ENCODE results near the gene AP1G1. TPM values are rescaled to one million over a fixed set of nuclear protein-coding genes. Genes with fewer than 3 reads are reported as not detected.

AP1G1 gene
- total RNA-seq, 1 donor from 2014 or later, result 104 TPM

DNA sequence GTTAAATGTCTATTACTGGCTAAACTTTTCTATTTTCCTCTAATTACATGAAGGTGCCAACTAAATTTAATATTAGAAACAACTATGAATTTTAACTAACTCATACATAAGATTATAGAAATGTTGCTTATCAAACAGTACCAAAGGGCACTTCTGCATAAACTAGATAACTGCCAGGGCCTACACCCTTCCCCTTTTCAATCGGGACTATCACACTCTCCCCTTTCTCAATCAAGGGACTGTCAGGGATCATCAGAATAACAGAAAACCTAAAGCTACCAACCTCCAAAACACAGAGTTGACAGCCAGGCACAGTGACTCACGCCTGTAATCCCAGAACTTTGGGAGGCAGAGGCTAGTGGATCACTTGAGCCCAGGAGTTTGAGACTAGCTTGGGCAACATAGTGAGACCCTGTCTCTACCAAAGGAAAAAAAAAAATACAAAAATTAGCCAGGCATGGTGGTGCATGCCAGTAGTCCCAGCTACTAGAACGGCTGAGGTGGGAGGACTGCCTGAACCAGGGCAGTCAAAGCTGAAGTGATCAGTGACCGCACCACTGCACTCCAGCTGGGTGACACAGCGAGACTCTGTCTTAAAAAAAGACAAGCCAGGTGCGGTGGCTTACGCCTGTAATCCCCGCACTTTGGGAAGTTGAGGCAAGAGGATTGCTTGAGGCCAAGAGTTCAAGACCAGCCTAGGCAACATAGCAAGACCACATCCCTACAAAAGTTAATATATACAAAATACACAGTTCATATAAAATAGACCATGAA, 80.9 kb downstream of the AP1G1 start:
- Mint-ChIP-seq H3K4me1 (ENCODE audit: low read depth, unreplicated experiment) (peaks cover 4% of the 10 kb centered on the region), H3K36me3 (ENCODE audit: unreplicated experiment) (no peaks in the 10 kb centered on the region), H3K9me3 (ENCODE audit: unreplicated experiment) (peaks cover 3% of the 10 kb centered on the region), H3K27ac (ENCODE audit: unreplicated experiment) (no peak overlapping the region), H3K27me3 (ENCODE audit: unreplicated experiment) (peaks cover 3% of the 10 kb centered on the region), H3K4me3 (ENCODE audit: unreplicated experiment) (no peak overlapping the region)
- DNase-seq, result no peak
- TF ChIP-seq, protein P1, sequence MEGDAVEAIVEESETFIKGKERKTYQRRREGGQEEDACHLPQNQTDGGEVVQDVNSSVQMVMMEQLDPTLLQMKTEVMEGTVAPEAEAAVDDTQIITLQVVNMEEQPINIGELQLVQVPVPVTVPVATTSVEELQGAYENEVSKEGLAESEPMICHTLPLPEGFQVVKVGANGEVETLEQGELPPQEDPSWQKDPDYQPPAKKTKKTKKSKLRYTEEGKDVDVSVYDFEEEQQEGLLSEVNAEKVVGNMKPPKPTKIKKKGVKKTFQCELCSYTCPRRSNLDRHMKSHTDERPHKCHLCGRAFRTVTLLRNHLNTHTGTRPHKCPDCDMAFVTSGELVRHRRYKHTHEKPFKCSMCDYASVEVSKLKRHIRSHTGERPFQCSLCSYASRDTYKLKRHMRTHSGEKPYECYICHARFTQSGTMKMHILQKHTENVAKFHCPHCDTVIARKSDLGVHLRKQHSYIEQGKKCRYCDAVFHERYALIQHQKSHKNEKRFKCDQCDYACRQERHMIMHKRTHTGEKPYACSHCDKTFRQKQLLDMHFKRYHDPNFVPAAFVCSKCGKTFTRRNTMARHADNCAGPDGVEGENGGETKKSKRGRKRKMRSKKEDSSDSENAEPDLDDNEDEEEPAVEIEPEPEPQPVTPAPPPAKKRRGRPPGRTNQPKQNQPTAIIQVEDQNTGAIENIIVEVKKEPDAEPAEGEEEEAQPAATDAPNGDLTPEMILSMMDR (IDR thresholded peaks at IDR 0.05; ENCODE audit: partially characterized antibody, unreplicated experiment), result no peak

- TF ChIP-seq, protein P1 (IDR thresholded peaks at IDR 0.05; ENCODE audit: partially characterized antibody, unreplicated experiment), result no peak
- Mint-ChIP-seq H3K27ac (ENCODE audit: unreplicated experiment) (no peak overlapping the region), H3K9me3 (ENCODE audit: unreplicated experiment) (peaks cover 4% of the 10 kb centered on the region), H3K27me3 (ENCODE audit: unreplicated experiment) (peaks cover 5% of the 10 kb centered on the region), H3K4me1 (ENCODE audit: low read depth, unreplicated experiment) (peaks cover 6% of the 10 kb centered on the region), H3K4me3 (ENCODE audit: unreplicated experiment) (no peak overlapping the region), H3K36me3 (ENCODE audit: unreplicated experiment) (no peaks in the 10 kb centered on the region)
- DNase-seq, result no peak
Measured at GRCh38 chr16:71726476-71727315, 81.9 kb downstream of the AP1G1 start.

DNA sequence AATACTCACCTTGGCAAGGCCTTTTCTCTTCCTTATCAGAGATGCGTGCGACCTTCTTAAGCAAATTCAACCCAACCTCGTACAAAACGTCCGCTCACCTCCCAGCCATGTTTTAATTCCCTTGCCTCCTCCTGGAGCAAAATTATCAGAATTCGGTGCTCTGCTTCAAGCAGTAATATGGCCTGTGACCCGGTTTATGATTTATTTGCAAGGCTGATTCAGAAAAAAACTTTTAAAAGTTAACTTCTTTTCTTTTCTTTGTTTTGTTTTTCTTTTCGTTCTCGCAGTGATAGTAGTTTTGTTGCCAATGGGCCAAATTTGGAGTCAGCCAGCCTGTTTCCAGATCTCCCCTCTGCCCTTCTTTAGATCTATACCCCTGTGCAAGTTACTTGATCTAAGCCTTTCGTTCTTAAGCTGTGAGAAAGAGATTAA, 84.3 kb downstream of the AP1G1 start, which contains the start of gene PHLPP2:
Gene PHLPP2 (minus strand): TSS at position 382 of the 432 bp plus-strand sequence. CDS start 9,906 bp downstream, outside the sequence.
- TF ChIP-seq, protein P1 (IDR thresholded peaks at IDR 0.05; ENCODE audit: partially characterized antibody, unreplicated experiment), result no peak

GRCh38 chr16:71723537-71724319, 84.9 kb downstream of the AP1G1 start:
- Mint-ChIP-seq H3K4me1 (ENCODE audit: low read depth, unreplicated experiment) (peaks cover 6% of the 10 kb centered on the region), H3K36me3 (ENCODE audit: unreplicated experiment) (no peaks in the 10 kb centered on the region), H3K27me3 (ENCODE audit: unreplicated experiment) (peaks cover 5% of the 10 kb centered on the region), H3K27ac (ENCODE audit: unreplicated experiment) (peak overlapping the region; percentile 56), H3K9me3 (ENCODE audit: unreplicated experiment) (peaks cover 4% of the 10 kb centered on the region), H3K4me3 (ENCODE audit: unreplicated experiment) (peak overlapping the region; percentile 91)
- TF ChIP-seq, protein P1 (IDR thresholded peaks at IDR 0.05; ENCODE audit: partially characterized antibody, unreplicated experiment), result no peak
- peak; percentile 81 for DNase-seq

More for the DNA sequence above, 84.3 kb downstream of the AP1G1 start, which contains the start of gene PHLPP2:
- peaks cover 5% of the 10 kb centered on the region for H3K27me3 Mint-ChIP-seq (ENCODE audit: unreplicated experiment)
- peak within 1 kb of the TSS; percentile 91 for H3K4me3 Mint-ChIP-seq (ENCODE audit: unreplicated experiment)
- H3K27ac Mint-ChIP-seq (ENCODE audit: unreplicated experiment), result peak within 1 kb of the TSS; percentile 56
- no peak for DNase-seq
- H3K4me1 Mint-ChIP-seq (ENCODE audit: low read depth, unreplicated experiment), result peaks cover 6% of the 10 kb centered on the region
- H3K36me3 Mint-ChIP-seq (ENCODE audit: unreplicated experiment), result no peaks in the 10 kb centered on the region
- peaks cover 4% of the 10 kb centered on the region for H3K9me3 Mint-ChIP-seq (ENCODE audit: unreplicated experiment)

Measured in glutamatergic neuron (in vitro differentiated cells).